ENCODE results near the gene PIGQ. TPM values are rescaled to one million over a fixed set of nuclear protein-coding genes. Genes with fewer than 3 reads are reported as not detected.

The PIGQ gene
- total RNA-seq, 2 donors from 2014 or later: 76.5 to 83.1 TPM

GRCh38 chr16:537415-538335 lies 32.1 kb upstream of the PIGQ start:
- H3K36me3 ChIP-seq (replicated peaks in 1 of 2; ENCODE audit: insufficient read depth in 1 of 2, low read depth in 2 of 2): no peaks in the 10 kb centered on the region
- H3K4me1 ChIP-seq: peaks cover 58% of the 10 kb centered on the region
- H3K4me3 ChIP-seq: no peak overlapping the region
- intact Hi-C loops (cut with DNase I): no loop called here
- H3K27me3 ChIP-seq: no peaks in the 10 kb centered on the region
- WGBS, 2 donors: 92 to 95% methylated on average over 26 to 60 of the region's 60 CpGs
- DNase-seq (no peak), ATAC-seq (no peak)
- no peaks in the 10 kb centered on the region for H3K9me3 ChIP-seq
- no peak overlapping the region for H3K27ac ChIP-seq
- peak in 1 of 7 experiments; percentile 2 for TF ChIP-seq CTCF (IDR thresholded peaks at IDR 0.05)
- TF ChIP-seq POLR2A (IDR thresholded peaks at IDR 0.05): no peak

DNA sequence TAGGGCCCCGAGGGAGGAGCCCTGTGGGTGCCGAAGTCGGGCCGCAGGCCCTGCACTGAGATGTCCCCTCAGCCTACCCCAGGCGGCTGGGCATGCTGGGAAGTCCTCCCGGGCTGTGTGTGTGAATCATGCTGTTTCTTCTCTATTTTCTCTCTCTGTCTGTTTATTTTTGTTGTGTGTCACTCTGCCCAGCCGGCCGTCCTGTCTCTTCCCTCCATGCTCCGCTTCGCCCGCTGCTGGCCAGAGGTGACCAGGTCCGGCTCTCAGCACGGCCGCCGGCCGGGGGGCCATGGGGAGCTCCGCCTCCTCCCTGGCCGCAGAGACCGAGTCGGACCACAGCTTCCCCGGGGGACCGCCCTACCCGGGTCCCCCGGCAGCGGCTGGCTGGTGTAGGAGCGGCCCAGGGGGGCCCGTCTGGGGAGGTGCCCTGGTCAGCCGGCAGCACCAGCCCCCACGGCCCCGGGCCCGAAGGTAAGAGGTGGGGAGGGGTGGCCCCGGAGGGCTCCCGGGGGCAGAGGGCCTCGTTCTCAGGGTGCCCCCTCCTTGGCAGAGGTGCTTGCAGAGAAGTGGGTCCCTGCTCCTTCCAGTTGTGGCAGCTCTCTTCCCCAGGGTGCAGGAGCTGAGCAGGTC lies 29.8 kb upstream of the PIGQ start:
- intact Hi-C loops (cut with DNase I): no loop called here
- Histone ChIP-seq H3K27ac (peak overlapping the region in 3 of 4 donors; percentile 49 to 71 (median 68)), H3K9me3 (no peaks in the 10 kb centered on the region), H3K4me1 (peaks cover 35% of the 10 kb centered on the region), H3K4me3 (no peak overlapping the region), H3K27me3 (no peaks in the 10 kb centered on the region), H3K36me3 (replicated peaks in 1 of 2; ENCODE audit: insufficient read depth in 1 of 2, low read depth in 2 of 2) (no peaks in the 10 kb centered on the region)
- peak; percentile 5 for ATAC-seq
- 79 to 83% methylated on average over 16 to 34 of the region's 34 CpGs for WGBS, 2 donors
- no peak for DNase-seq
- no peak for TF ChIP-seq CTCF (IDR thresholded peaks at IDR 0.05)

DNA sequence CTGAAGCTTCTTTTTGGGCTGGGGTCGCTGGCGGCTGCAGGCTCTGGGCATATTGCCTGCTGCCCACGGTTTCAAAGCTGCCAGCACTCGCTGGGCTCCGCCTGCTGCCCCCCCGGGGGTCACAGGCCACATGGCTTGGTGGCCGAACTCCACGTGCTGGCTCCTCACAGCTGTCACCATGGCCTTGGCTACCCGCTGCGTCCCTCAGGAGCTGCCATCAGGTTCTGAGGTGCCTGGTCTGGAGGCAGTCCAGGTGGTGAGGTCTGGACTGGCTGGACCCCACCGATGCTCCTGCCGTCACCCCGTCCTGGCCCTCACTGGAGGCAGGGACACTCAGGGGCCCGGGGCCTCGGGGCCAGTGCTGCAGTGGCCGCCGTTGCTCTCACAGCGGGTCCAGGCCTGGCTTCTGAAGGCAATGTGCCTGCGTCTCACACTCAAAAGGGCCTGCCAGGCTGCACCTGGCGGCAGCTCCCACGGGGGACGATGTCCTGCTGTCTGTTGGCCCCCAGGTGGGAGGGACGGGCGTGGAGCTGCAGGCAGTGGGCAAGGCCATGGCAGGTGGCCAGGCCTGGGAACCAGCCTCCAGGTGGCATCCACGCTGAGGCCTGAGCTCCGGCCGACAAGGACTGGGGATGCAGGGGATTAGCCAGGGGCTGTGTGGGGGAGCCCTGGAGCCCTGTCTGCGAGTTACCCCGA lies 29.0 kb upstream of the PIGQ start:
- no peaks in the 10 kb centered on the region for H3K36me3 ChIP-seq (replicated peaks in 1 of 2; ENCODE audit: insufficient read depth in 1 of 2, low read depth in 2 of 2)
- no peak overlapping the region for H3K4me3 ChIP-seq

More for the DNA sequence above, 29.0 kb upstream of the PIGQ start:
- Histone ChIP-seq H3K4me1 (peaks cover 27% of the 10 kb centered on the region), H3K27me3 (no peaks in the 10 kb centered on the region), H3K27ac (peak overlapping the region in 3 of 4 donors; percentile 49 to 71 (median 68)), H3K9me3 (no peaks in the 10 kb centered on the region)
- peak; percentile 58 for ATAC-seq
- intact Hi-C loops (cut with DNase I): no loop called here
- TF ChIP-seq POLR2A (IDR thresholded peaks at IDR 0.05) (peak in 1 of 3 donors; percentile 12), CTCF (IDR thresholded peaks at IDR 0.05) (peak in 1 of 7 experiments; percentile 7)
- WGBS, 2 donors: 29% methylated on average over 23 of the region's 29 CpGs; no CpG with 5 or more reads in 1 of the 2 donors
- DNase-seq: peak; percentile 60 to 86 (median 80)
